Gastrocnemius medialis (tissue), 4 donors: ENCODE data around the gene OR2H2. TPM values are rescaled to one million over a fixed set of nuclear protein-coding genes. Genes with fewer than 3 reads are reported as not detected.

Source experiments
- ATAC-seq, 2 donors: fragments of 150-250 bp; one replicate each; pipeline ENCODE4 v1.9.1; 2016
- DNase-seq, 2 donors: peaks; one replicate each; pipeline ENCODE4 v3.0.0-alpha.2; 2019
- H3K27ac ChIP-seq, 4 donors: fragments of 200-600 bp; sonication (generic); 1 replicate in 1 of 4; 2 replicates in 3 of 4; pipeline ENCODE4 v1.5.1; 2016 to 2018; ENCODE audit warnings: mild to moderate bottlenecking in 2 of 4, moderate library complexity in 1 of 4
- H3K27me3 ChIP-seq, 3 donors: fragments of 200-600 bp; sonication (generic) in 2 of 3; 1 replicate in 1 of 3; 2 replicates in 2 of 3; pipeline versions ENCODE4 v1.5.1 to v1.6.0; 2016 to 2019; ENCODE audit warnings: mild to moderate bottlenecking in 1 of 3, moderate library complexity in 1 of 3
- H3K36me3 ChIP-seq, 2 donors: fragments of 200-600 bp; sonication (generic) in 1 of 2; one replicate each; pipeline ENCODE4 v1.5.1; 2017 to 2018
- H3K4me1 ChIP-seq, 2 donors: fragments of 200-600 bp; sonication (generic) in 1 of 2; one replicate each; pipeline ENCODE4 v1.5.1; 2016 to 2017; ENCODE audit warnings: mild to moderate bottlenecking in 2 of 2
- H3K4me3 ChIP-seq, 4 donors: fragments of 200-600 bp; sonication (generic) in 3 of 4; 1 replicate in 1 of 4; 2 replicates in 3 of 4; pipeline ENCODE4 v1.5.1; 2016 to 2019; ENCODE audit warnings: mild to moderate bottlenecking in 2 of 4
- H3K9me3 ChIP-seq, 3 donors: fragments of 200-600 bp; sonication (generic) in 2 of 3; 1 replicate in 1 of 3; 2 replicates in 2 of 3; pipeline ENCODE4 v1.5.1; 2016 to 2019
- CTCF ChIP-seq, 5 experiments: fragments of 450-650 bp in 3 of 5; fragments of 200-600 bp in 2 of 5; sonication (generic) in 2 of 5; IDR thresholded peaks in 4 of 5; conservative IDR thresholded peaks in 1 of 5; 1 replicate in 4 of 5; 2 replicates in 1 of 5; pipeline ENCODE4 v1.5.1; 2016 to 2019; ENCODE audit warnings: antibody characterized with exemption in 5 of 5, mild to moderate bottlenecking in 3 of 5, moderate library complexity in 3 of 5
- POLR2A ChIP-seq, 2 donors: fragments of 450-650 bp; IDR thresholded peaks; one replicate each; pipeline ENCODE4 v1.6.1; 2017; ENCODE audit warnings: antibody characterized with exemption in 2 of 2, mild to moderate bottlenecking in 2 of 2, moderate library complexity in 2 of 2
- in situ Hi-C, 4 donors: fragments of 200-750 bp; cut with MboI; loops; one replicate each; pipeline versions ENCODE4 v1.15.0 to v1.8.0; 2017; ENCODE audit warnings: low sequenced_read_pairs in 4 of 4
- intact Hi-C: fragments of 100-400 bp; cut with DNase I; formaldehyde crosslinking; loops from one replicate; pipeline ENCODE4 v1.15.1; 2023; ENCODE audit warnings: low total_unique reads
- total RNA-seq, 4 donors: library from RNA; depleted of rRNA; stranded (reverse); fragments of >200 nt; gene quantifications; one replicate each; pipeline versions ENCODE4 v1.1.0 to v1.2.3, GENCODE V29; 2016

OR2H2 gene
- total RNA-seq, 4 donors from 2014 or later: not detected

GRCh38 chr6:29597184-29597583 lies 12.3 kb downstream of the OR2H2 start:
- DNase-seq: no peak
- Histone ChIP-seq H3K36me3 (no peaks in the 10 kb centered on the region), H3K27ac (no peak overlapping the region), H3K4me1 (no peaks in the 10 kb centered on the region), H3K27me3 (no peaks in the 10 kb centered on the region), H3K4me3 (no peak overlapping the region), H3K9me3 (no peaks in the 10 kb centered on the region)
- intact Hi-C loops: no loop called here
- ATAC-seq: no peak
- in situ Hi-C loops: loop anchor here (10.0 to 25.0 kb wide), 2 partner anchors 910 to 912 kb away; no protein-coding TSS in a partner anchor
- TF ChIP-seq CTCF (IDR thresholded peaks at IDR 0.05 in 4 of 5, conservative IDR thresholded peaks at IDR 0.05 in 1 of 5) (no peak), POLR2A (IDR thresholded peaks at IDR 0.05) (no peak)

GRCh38 chr6:29598172-29598747 lies 13.3 kb downstream of the OR2H2 start:
- no peaks in the 10 kb centered on the region for H3K9me3 ChIP-seq
- TF ChIP-seq CTCF (IDR thresholded peaks at IDR 0.05 in 4 of 5, conservative IDR thresholded peaks at IDR 0.05 in 1 of 5) (no peak), POLR2A (IDR thresholded peaks at IDR 0.05) (no peak)
- H3K27ac ChIP-seq: no peak overlapping the region
- no peaks in the 10 kb centered on the region for H3K4me1 ChIP-seq
- DNase-seq: no peak
- H3K27me3 ChIP-seq: no peaks in the 10 kb centered on the region
- H3K4me3 ChIP-seq: no peak overlapping the region
- ATAC-seq: no peak
- H3K36me3 ChIP-seq: no peaks in the 10 kb centered on the region
- intact Hi-C loops (no loop called here), in situ Hi-C loops (loop anchor here (10.0 to 25.0 kb wide), 2 partner anchors 911 to 913 kb away; no protein-coding TSS in a partner anchor)

- Histone ChIP-seq H3K4me1 (no peaks in the 10 kb centered on the region), H3K4me3 (no peak overlapping the region), H3K36me3 (no peaks in the 10 kb centered on the region), H3K27ac (no peak overlapping the region), H3K27me3 (no peaks in the 10 kb centered on the region), H3K9me3 (no peaks in the 10 kb centered on the region)
- TF ChIP-seq CTCF (IDR thresholded peaks at IDR 0.05 in 4 of 5, conservative IDR thresholded peaks at IDR 0.05 in 1 of 5): no peak
- no peak for TF ChIP-seq POLR2A (IDR thresholded peaks at IDR 0.05)
- intact Hi-C loops (no loop called here), in situ Hi-C loops (no loop called here)
- no peak for DNase-seq
- no peak for ATAC-seq
Observed at GRCh38 chr6:29602564-29603361, 17.8 kb downstream of the OR2H2 start.

- Histone ChIP-seq H3K36me3 (no peaks in the 10 kb centered on the region), H3K4me3 (no peak overlapping the region), H3K27ac (no peak overlapping the region), H3K4me1 (no peaks in the 10 kb centered on the region), H3K9me3 (no peaks in the 10 kb centered on the region), H3K27me3 (no peaks in the 10 kb centered on the region)
- intact Hi-C loops: no loop called here
- TF ChIP-seq POLR2A (IDR thresholded peaks at IDR 0.05) (no peak), CTCF (IDR thresholded peaks at IDR 0.05 in 4 of 5, conservative IDR thresholded peaks at IDR 0.05 in 1 of 5) (no peak)
- in situ Hi-C loops: no loop called here
- no peak for ATAC-seq
- no peak for DNase-seq
Observed at GRCh38 chr6:29603456-29603855, 18.5 kb downstream of the OR2H2 start.
